Natural killer cell (primary cell): ENCODE measurements around the gene KLHL34. TPM values are rescaled to one million over a fixed set of nuclear protein-coding genes. Genes with fewer than 3 reads are reported as not detected.

Source experiments
- ATAC-seq, 3 donors: fragments of 150-1000 bp in 2 of 3; fragments of 200-7000 bp in 1 of 3; cut with Tn5 transposase; 1 replicate in 1 of 3; 2 replicates in 2 of 3; pipeline ENCODE4 v1.10.0; 2021; ENCODE audit warnings: mild to moderate bottlenecking in 2 of 3, moderate library complexity in 2 of 3
- DNase-seq, 2 donors: peaks; one replicate each; pipeline versions ENCODE4 v3.0.0 to v3.0.0-alpha.2; 2013 to 2021; ENCODE audit warnings: mixed read lengths in 1 of 2
- H3K27ac ChIP-seq: one replicate; pipeline ENCODE4 v1.5.1; 2013; ENCODE audit warnings: mild to moderate bottlenecking, low read length
- H3K27me3 ChIP-seq: one replicate; pipeline ENCODE4 v1.6.1; 2013; ENCODE audit warnings: low read length; ENCODE audit not compliant: control insufficient read depth, insufficient read depth
- H3K36me3 ChIP-seq: one replicate; pipeline ENCODE4 v1.6.1; 2013; ENCODE audit warnings: low read length; ENCODE audit not compliant: control insufficient read depth, insufficient read depth
- H3K4me1 ChIP-seq: one replicate; pipeline ENCODE4 v1.6.1; 2013; ENCODE audit warnings: low read length; ENCODE audit not compliant: control insufficient read depth, insufficient read depth
- H3K4me3 ChIP-seq: one replicate; pipeline ENCODE4 v1.5.1; 2013; ENCODE audit warnings: low read length
- H3K9me3 ChIP-seq: one replicate; pipeline ENCODE4 v1.6.1; 2013; ENCODE audit warnings: low read length; ENCODE audit not compliant: control insufficient read depth, insufficient read depth
- H3K27ac Mint-ChIP-seq, 2 donors: one replicate each; pipeline ENCODE4 v1.8.0; 2022; ENCODE audit warnings: mild to moderate bottlenecking in 2 of 2, mixed read lengths in 2 of 2, moderate library complexity in 1 of 2
- H3K27me3 Mint-ChIP-seq, 2 donors: one replicate each; pipeline ENCODE4 v1.8.0; 2022; ENCODE audit warnings: low read depth in 2 of 2, mixed read lengths in 2 of 2
- H3K36me3 Mint-ChIP-seq: one replicate; pipeline ENCODE4 v1.8.0; 2022; ENCODE audit warnings: mixed read lengths
- H3K4me1 Mint-ChIP-seq, 2 donors: one replicate each; pipeline ENCODE4 v1.8.0; 2022; ENCODE audit warnings: mixed read lengths in 2 of 2
- H3K4me3 Mint-ChIP-seq: one replicate; pipeline ENCODE4 v1.8.0; 2022; ENCODE audit warnings: mild to moderate bottlenecking, moderate library complexity, mixed read lengths
- H3K9me3 Mint-ChIP-seq, 2 donors: one replicate each; pipeline ENCODE4 v1.8.0; 2022; ENCODE audit warnings: mixed read lengths in 2 of 2
- WGBS: methylation state at CpG from one replicate; pipeline ENCODE4 v1.1.7; 2013; ENCODE audit warnings: missing lambda C conversion rate; ENCODE audit not compliant: insufficient coverage; 5-methylcytosine and 5-hydroxymethylcytosine counted together
- intact Hi-C: fragments of 100-400 bp; cut with micrococcal nuclease; formaldehyde crosslinking; loops from one replicate; pipeline ENCODE4 v1.14.2; 2022
- total RNA-seq, 4 donors: library from RNA; stranded (reverse); fragments of 120-200 nt in 1 of 4; gene quantifications; one replicate each; pipeline versions ENCODE4 v1.2.3 to v1.2.4, GENCODE V29; 2013 to 2022
- TF ChIP-seq, protein P1 (sequence below): fragments of 200-600 bp; IDR thresholded peaks from one replicate; pipeline ENCODE4 v1.8.0; 2022; ENCODE audit warnings: antibody characterized with exemption

Gene KLHL34
- total RNA-seq, 3 donors from 2014 or later (not counting 1 experiment from before 2014, with no cell fraction given): not detected

DNA sequence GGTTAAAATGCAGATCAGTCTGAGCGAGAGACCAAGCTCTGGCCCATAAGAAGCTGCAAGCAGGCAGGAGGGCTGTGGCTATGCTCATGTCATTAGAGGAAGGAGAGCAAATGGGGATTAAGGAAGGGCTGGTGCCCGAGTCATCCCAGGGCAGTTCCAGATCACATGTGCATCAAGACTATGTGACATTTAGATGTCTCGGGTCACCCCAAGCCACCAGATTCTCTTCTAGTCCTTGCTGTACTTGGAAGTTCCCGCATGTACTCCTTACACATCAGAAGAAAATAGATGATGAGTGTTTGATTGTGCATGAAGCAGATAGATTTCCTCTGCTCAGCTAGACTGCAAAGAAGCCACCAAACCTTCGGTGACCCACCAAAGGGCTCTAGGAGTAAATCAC lies 42.1 kb upstream of the KLHL34 start:
- no peak overlapping the region for H3K4me3 ChIP-seq
- DNase-seq (no peak), ATAC-seq (no peak)
- no peaks in the 10 kb centered on the region for H3K36me3 ChIP-seq
- intact Hi-C loops: no loop called here
- H3K27me3 ChIP-seq: no peaks in the 10 kb centered on the region
- Mint-ChIP-seq H3K27me3 (peaks cover 0 to 6% of the 10 kb centered on the region in 2 donors), H3K36me3 (no peaks in the 10 kb centered on the region), H3K4me1 (no peaks in the 10 kb centered on the region), H3K27ac (no peak overlapping the region), H3K9me3 (no peaks in the 10 kb centered on the region), H3K4me3 (no peak overlapping the region)
- TF ChIP-seq, protein P1, sequence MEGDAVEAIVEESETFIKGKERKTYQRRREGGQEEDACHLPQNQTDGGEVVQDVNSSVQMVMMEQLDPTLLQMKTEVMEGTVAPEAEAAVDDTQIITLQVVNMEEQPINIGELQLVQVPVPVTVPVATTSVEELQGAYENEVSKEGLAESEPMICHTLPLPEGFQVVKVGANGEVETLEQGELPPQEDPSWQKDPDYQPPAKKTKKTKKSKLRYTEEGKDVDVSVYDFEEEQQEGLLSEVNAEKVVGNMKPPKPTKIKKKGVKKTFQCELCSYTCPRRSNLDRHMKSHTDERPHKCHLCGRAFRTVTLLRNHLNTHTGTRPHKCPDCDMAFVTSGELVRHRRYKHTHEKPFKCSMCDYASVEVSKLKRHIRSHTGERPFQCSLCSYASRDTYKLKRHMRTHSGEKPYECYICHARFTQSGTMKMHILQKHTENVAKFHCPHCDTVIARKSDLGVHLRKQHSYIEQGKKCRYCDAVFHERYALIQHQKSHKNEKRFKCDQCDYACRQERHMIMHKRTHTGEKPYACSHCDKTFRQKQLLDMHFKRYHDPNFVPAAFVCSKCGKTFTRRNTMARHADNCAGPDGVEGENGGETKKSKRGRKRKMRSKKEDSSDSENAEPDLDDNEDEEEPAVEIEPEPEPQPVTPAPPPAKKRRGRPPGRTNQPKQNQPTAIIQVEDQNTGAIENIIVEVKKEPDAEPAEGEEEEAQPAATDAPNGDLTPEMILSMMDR: no peak
- no peaks in the 10 kb centered on the region for H3K9me3 ChIP-seq
- 83% methylated on average over 4 of the region's 5 CpGs for WGBS
- no peak overlapping the region for H3K27ac ChIP-seq
- H3K4me1 ChIP-seq: no peaks in the 10 kb centered on the region

DNA sequence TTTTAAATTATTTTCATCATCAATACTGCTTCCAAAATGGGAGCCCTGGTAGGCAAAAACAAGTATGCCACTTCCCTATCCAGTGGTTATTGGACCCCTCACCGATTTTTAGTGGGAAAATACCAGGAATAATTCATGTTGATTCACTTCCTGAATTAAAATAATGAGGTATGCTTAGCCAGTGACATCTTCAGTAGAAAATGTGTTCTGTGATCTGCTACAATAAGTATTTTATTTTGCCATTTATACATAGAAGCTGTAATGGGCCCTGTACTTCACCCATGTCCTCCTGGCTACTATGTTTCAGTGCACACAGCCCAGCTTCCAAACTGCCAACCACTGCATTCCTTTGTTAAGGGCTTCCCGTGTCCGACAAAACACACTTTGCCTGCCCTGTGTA lies 41.0 kb upstream of the KLHL34 start:
- H3K27me3 Mint-ChIP-seq: peaks cover 0 to 6% of the 10 kb centered on the region in 2 donors
- WGBS: no CpG with 5 or more reads among the region's 3 CpGs
- intact Hi-C loops: no loop called here

DNA sequence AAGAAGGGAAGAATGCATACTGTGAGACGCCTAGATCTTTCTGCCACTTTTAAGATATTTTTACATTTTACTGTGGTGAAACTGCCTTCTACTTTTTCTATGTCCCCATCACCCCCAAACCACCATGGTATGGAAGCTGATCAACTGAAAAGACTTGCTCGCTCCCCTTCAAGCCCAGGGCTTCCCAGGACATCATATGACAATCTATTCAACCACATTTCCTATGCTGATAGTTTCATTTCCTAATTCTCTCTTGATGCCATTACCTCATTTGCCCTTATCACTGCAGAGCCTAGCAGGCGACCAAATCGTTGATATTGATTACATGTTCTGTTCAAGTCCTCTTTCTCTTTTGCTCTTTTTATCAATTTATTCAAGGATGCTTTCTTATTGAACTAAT lies 40.1 kb upstream of the KLHL34 start:
- Mint-ChIP-seq H3K9me3 (no peaks in the 10 kb centered on the region), H3K36me3 (no peaks in the 10 kb centered on the region), H3K4me1 (no peaks in the 10 kb centered on the region), H3K27me3 (peaks cover 0 to 6% of the 10 kb centered on the region in 2 donors), H3K27ac (no peak overlapping the region), H3K4me3 (no peak overlapping the region)
- DNase-seq (no peak), ATAC-seq (no peak)
- intact Hi-C loops: no loop called here
- Histone ChIP-seq H3K4me3 (no peak overlapping the region), H3K27me3 (no peaks in the 10 kb centered on the region), H3K4me1 (no peaks in the 10 kb centered on the region), H3K27ac (no peak overlapping the region), H3K36me3 (no peaks in the 10 kb centered on the region), H3K9me3 (no peaks in the 10 kb centered on the region)
- TF ChIP-seq, protein P1: no peak
- 50% methylated on average over 3 of the region's 4 CpGs for WGBS

More for the DNA sequence above, 41.0 kb upstream of the KLHL34 start:
- DNase-seq (no peak), ATAC-seq (no peak)
- Histone ChIP-seq H3K27me3 (no peaks in the 10 kb centered on the region), H3K9me3 (no peaks in the 10 kb centered on the region), H3K27ac (no peak overlapping the region), H3K36me3 (no peaks in the 10 kb centered on the region), H3K4me1 (no peaks in the 10 kb centered on the region), H3K4me3 (no peak overlapping the region)
- Mint-ChIP-seq H3K4me3 (no peak overlapping the region), H3K36me3 (no peaks in the 10 kb centered on the region), H3K4me1 (no peaks in the 10 kb centered on the region), H3K9me3 (no peaks in the 10 kb centered on the region), H3K27ac (no peak overlapping the region)
- TF ChIP-seq, protein P1: no peak

DNA sequence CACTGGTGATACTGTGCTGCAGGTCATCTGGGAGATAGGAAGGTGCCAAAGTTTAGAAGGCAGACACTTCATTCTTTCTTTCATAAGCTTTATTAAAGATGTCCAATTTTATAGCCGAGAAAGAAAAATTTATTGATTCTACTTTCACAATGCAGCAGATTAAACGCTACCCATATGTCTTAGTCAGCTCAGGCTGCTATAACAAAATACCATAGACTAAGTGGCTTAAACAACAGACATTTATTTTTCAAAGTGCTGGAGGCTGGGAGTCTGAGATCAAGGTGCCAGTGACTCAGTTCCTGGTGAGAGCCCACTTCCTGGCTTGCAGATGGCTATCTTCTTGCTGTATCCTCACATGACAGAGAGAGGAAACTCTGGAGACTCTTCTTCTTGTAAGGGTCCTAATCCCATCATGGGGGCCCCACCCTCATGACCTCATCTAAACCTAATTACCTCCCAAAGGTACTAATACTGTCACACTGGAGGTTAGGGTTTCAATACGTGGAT lies 33.4 kb upstream of the KLHL34 start:
- WGBS: 80% methylated on average over 3 of the region's 3 CpGs
- Histone ChIP-seq H3K27me3 (no peaks in the 10 kb centered on the region), H3K36me3 (no peaks in the 10 kb centered on the region), H3K4me3 (no peak overlapping the region), H3K9me3 (no peaks in the 10 kb centered on the region), H3K4me1 (no peaks in the 10 kb centered on the region), H3K27ac (no peak overlapping the region)
- Mint-ChIP-seq H3K27me3 (no peaks in the 10 kb centered on the region), H3K4me3 (no peak overlapping the region), H3K27ac (no peak overlapping the region), H3K4me1 (no peaks in the 10 kb centered on the region), H3K9me3 (peaks cover 0 to 2% of the 10 kb centered on the region in 2 donors), H3K36me3 (no peaks in the 10 kb centered on the region)
- TF ChIP-seq, protein P1: no peak
- intact Hi-C loops: no loop called here
- no peak for ATAC-seq
- no peak for DNase-seq
